CD14-positive monocyte (primary cell): ENCODE measurements around the gene TSHZ1. TPM values are rescaled to one million over a fixed set of nuclear protein-coding genes. Genes with fewer than 3 reads are reported as not detected.

Experiments
- DNase-seq, 3 donors: peaks; one replicate each; pipeline ENCODE4 v3.0.0-alpha.2; 2011 to 2022
- H2AFZ ChIP-seq: 2 replicates; pipeline ENCODE4 v1.6.0; 2012; ENCODE audit warnings: mild to moderate bottlenecking, low read depth, low read length, inconsistent platforms; ENCODE audit not compliant: insufficient read depth, poor library complexity, severe bottlenecking
- H3K27ac ChIP-seq, 2 donors: 1 replicate in 1 of 2; 2 replicates in 1 of 2; pipeline ENCODE4 v1.5.1; 2012 to 2013; ENCODE audit warnings: low read length in 2 of 2, control low read depth in 1 of 2, inconsistent platforms in 1 of 2, low read depth in 1 of 2, mild to moderate bottlenecking in 1 of 2
- H3K27me3 ChIP-seq, 2 donors: one replicate each; pipeline versions ENCODE4 v1.6.0 to v1.6.1; 2011 to 2013; ENCODE audit warnings: low read length in 2 of 2; ENCODE audit not compliant: control insufficient read depth in 2 of 2, insufficient read depth in 2 of 2
- H3K36me3 ChIP-seq, 2 donors: replicated peaks in 1 of 2; 1 replicate in 1 of 2; 2 replicates in 1 of 2; pipeline versions ENCODE4 v1.5.1 to v1.6.1; 2012 to 2013; ENCODE audit warnings: low read length in 2 of 2, control low read depth in 1 of 2, inconsistent platforms in 1 of 2, mild to moderate bottlenecking in 1 of 2; ENCODE audit not compliant: insufficient read depth in 2 of 2, control insufficient read depth in 1 of 2
- H3K4me1 ChIP-seq, 2 donors: 1 replicate in 1 of 2; 2 replicates in 1 of 2; pipeline versions ENCODE4 v1.5.1 to v1.6.1; 2012 to 2013; ENCODE audit warnings: low read length in 2 of 2, control low read depth in 1 of 2, inconsistent platforms in 1 of 2, mild to moderate bottlenecking in 1 of 2, moderate library complexity in 1 of 2; ENCODE audit not compliant: insufficient read depth in 2 of 2, control insufficient read depth in 1 of 2
- H3K4me2 ChIP-seq: replicated peaks from 2 replicates; pipeline ENCODE3; 2012; ENCODE audit warnings: low read length, moderate library complexity, mild to moderate bottlenecking; ENCODE audit not compliant: poor library complexity, severe bottlenecking; ENCODE audit errors: extremely low read depth
- H3K4me3 ChIP-seq, 3 experiments: fragments of 200-600 bp in 1 of 3; sonication (generic) in 1 of 3; replicated peaks in 1 of 3; 1 replicate in 2 of 3; 2 replicates in 1 of 3; pipeline ENCODE4 v1.5.1; 2011 to 2013; ENCODE audit warnings: low read length in 3 of 3, mild to moderate bottlenecking in 3 of 3, control low read depth in 2 of 3, low read depth in 2 of 3, inconsistent platforms in 1 of 3, moderate library complexity in 1 of 3
- H3K79me2 ChIP-seq: 2 replicates; pipeline ENCODE4 v1.6.0; 2012; ENCODE audit warnings: mild to moderate bottlenecking, control low read depth, inconsistent platforms, low read length, moderate library complexity; ENCODE audit not compliant: insufficient read depth
- H3K9ac ChIP-seq: 2 replicates; pipeline ENCODE4 v1.6.0; 2017; ENCODE audit warnings: low read length, mild to moderate bottlenecking; ENCODE audit not compliant: insufficient read depth, poor library complexity, severe bottlenecking
- H3K9me3 ChIP-seq, 2 donors: replicated peaks in 1 of 2; 1 replicate in 1 of 2; 2 replicates in 1 of 2; pipeline versions ENCODE4 v1.5.1 to v1.6.1; 2012 to 2013; ENCODE audit warnings: low read length in 2 of 2, control low read depth in 1 of 2; ENCODE audit not compliant: control insufficient read depth in 1 of 2, insufficient read depth in 1 of 2
- H4K20me1 ChIP-seq: 2 replicates; pipeline ENCODE4 v1.6.0; 2012; ENCODE audit warnings: mild to moderate bottlenecking, low read length, control low read depth, moderate library complexity; ENCODE audit not compliant: insufficient read depth
- H3K27ac Mint-ChIP-seq, 7 donors: one replicate each; pipeline ENCODE4 v1.8.0; 2020; ENCODE audit warnings: mild to moderate bottlenecking in 7 of 7, mixed read lengths in 7 of 7, moderate library complexity in 6 of 7, inconsistent platforms in 2 of 7
- H3K27me3 Mint-ChIP-seq, 3 donors: one replicate each; pipeline ENCODE4 v1.8.0; 2021 to 2022; ENCODE audit warnings: low read depth in 3 of 3, mild to moderate bottlenecking in 3 of 3, mixed read lengths in 3 of 3, moderate library complexity in 3 of 3, inconsistent platforms in 1 of 3
- H3K36me3 Mint-ChIP-seq, 2 donors: one replicate each; pipeline ENCODE4 v1.8.0; 2020; ENCODE audit warnings: mixed read lengths in 2 of 2, inconsistent platforms in 1 of 2, mild to moderate bottlenecking in 1 of 2
- H3K4me1 Mint-ChIP-seq: one replicate; pipeline ENCODE4 v1.8.0; 2020; ENCODE audit warnings: mild to moderate bottlenecking, mixed read lengths
- H3K4me3 Mint-ChIP-seq, 2 donors: one replicate each; pipeline ENCODE4 v1.8.0; 2020; ENCODE audit warnings: mild to moderate bottlenecking in 2 of 2, mixed read lengths in 2 of 2, moderate library complexity in 1 of 2
- H3K9me3 Mint-ChIP-seq, 7 donors: one replicate each; pipeline ENCODE4 v1.8.0; 2020 to 2022; ENCODE audit warnings: mixed read lengths in 7 of 7, mild to moderate bottlenecking in 6 of 7, moderate library complexity in 6 of 7, inconsistent platforms in 2 of 7
- WGBS: methylation state at CpG from one replicate; pipeline ENCODE4 v1.1.5; 2013; ENCODE audit warnings: missing lambda C conversion rate; ENCODE audit not compliant: insufficient coverage; 5-methylcytosine and 5-hydroxymethylcytosine counted together
- intact Hi-C, 2 donors: fragments of 100-400 bp; cut with micrococcal nuclease; formaldehyde crosslinking; loops; one replicate each; pipeline versions ENCODE4 v1.15.0 to v1.15.1; 2023
- polyA plus RNA-seq, 3 donors: library from polyadenylated mRNA; depleted of rRNA in 1 of 3; unstranded in 2 of 3; stranded (reverse) in 1 of 3; fragments of 300-500 nt in 2 of 3; fragments of >200 nt in 1 of 3; fragmentation: Illumina TruSeq in 2 of 3; gene quantifications; 1 replicate in 2 of 3; 2 replicates in 1 of 3; pipeline ENCODE4 v1.2.3, GENCODE V29; 2012 to 2021
- TF ChIP-seq, protein P1 (sequence below): fragments of 200-600 bp; IDR thresholded peaks from one replicate; pipeline ENCODE4 v1.8.0; 2022; ENCODE audit warnings: antibody characterized with exemption, mild to moderate bottlenecking

Gene TSHZ1
- polyA plus RNA-seq, 3 donors: 0.76 to 3.3 (median 1.4) TPM

DNA sequence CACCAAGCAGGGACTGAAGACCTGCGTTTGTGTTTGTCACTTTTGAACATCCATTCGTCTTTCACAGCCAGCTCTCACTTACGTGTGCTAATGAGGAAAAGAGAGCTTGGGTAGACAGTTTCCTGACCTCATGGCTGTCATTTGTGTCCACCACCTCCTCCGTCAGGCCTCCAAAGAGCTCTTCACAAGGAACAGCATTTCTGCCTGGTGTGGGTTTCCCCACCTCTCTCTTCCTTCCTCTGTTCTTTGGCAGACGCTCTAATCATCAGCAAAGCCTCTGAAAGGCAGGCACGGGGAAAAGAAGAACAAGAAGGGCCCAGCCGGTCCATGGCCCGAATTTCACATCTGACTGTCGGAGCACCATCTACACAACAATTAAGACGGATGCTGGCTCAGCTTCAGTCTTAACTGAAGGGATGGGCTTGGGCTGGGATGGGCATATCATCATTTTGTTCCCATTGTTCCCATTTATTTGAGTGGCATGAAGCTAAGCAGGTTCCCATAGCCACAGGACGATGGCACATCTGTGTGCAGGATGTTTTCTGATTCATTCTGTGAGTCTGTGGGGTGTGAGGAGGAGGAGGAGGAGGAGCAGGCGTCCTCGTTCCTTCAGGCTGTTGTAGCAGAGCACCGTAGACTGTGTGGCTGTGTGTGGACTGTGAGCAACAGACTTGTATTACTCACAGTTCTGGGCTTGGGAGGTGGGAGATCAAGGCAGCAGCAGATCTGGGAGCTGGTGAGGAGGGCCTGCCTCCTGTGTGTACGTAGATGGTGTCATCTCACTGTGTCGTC is 66.4 kb downstream of the TSHZ1 start:
- Mint-ChIP-seq H3K4me1 (peaks cover 25% of the 10 kb centered on the region), H3K9me3 (peaks cover 0 to 8% (median 0%) of the 10 kb centered on the region in 7 donors), H3K27me3 (no peaks in the 10 kb centered on the region), H3K27ac (peak overlapping the region in 6 of 7 donors; percentile 13 to 78 (median 53)), H3K36me3 (peaks cover under 1 to 8% of the 10 kb centered on the region in 2 donors), H3K4me3 (no peak overlapping the region)
- H2AFZ ChIP-seq: no peak overlapping the region
- DNase-seq: peak in 1 of 3 donors; percentile 18
- 60% methylated on average over 10 of the region's 16 CpGs for WGBS
- no peaks in the 10 kb centered on the region for H3K9me3 ChIP-seq
- TF ChIP-seq, protein P1, sequence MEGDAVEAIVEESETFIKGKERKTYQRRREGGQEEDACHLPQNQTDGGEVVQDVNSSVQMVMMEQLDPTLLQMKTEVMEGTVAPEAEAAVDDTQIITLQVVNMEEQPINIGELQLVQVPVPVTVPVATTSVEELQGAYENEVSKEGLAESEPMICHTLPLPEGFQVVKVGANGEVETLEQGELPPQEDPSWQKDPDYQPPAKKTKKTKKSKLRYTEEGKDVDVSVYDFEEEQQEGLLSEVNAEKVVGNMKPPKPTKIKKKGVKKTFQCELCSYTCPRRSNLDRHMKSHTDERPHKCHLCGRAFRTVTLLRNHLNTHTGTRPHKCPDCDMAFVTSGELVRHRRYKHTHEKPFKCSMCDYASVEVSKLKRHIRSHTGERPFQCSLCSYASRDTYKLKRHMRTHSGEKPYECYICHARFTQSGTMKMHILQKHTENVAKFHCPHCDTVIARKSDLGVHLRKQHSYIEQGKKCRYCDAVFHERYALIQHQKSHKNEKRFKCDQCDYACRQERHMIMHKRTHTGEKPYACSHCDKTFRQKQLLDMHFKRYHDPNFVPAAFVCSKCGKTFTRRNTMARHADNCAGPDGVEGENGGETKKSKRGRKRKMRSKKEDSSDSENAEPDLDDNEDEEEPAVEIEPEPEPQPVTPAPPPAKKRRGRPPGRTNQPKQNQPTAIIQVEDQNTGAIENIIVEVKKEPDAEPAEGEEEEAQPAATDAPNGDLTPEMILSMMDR: no peak
- no peak overlapping the region for H3K4me2 ChIP-seq
- H3K79me2 ChIP-seq: peaks cover 16% of the 10 kb centered on the region
- no peaks in the 10 kb centered on the region for H3K27me3 ChIP-seq
- H3K9ac ChIP-seq: no peak overlapping the region
- H3K27ac ChIP-seq: no peak overlapping the region
- intact Hi-C loops: no loop called here
- no peak overlapping the region for H3K4me3 ChIP-seq
- H3K36me3 ChIP-seq: no peaks in the 10 kb centered on the region
- H3K4me1 ChIP-seq: peaks cover 0 to 7% of the 10 kb centered on the region in 2 donors
- H4K20me1 ChIP-seq: peaks cover 68% of the 10 kb centered on the region

DNA sequence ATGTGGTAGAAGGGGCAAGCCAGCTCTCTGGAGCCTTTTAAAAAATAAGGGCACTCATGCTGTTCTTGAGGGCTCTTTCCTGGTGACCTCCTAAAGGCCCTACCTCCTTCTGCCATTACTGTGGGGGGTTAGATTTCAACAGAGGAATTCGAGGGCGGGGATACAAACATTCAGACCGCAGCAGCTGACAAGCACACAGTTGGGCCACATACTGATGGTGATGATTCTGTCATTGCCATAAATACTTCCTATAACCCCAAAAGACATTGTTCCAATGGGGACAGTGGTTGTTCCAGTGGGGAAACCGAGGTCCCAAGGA is 67.0 kb downstream of the TSHZ1 start:
- Histone ChIP-seq H3K4me3 (no peak overlapping the region), H3K36me3 (no peaks in the 10 kb centered on the region), H3K27ac (no peak overlapping the region), H3K4me2 (no peak overlapping the region), H3K79me2 (peaks cover 16% of the 10 kb centered on the region), H2AFZ (no peak overlapping the region), H3K9me3 (peaks cover 0 to 3% of the 10 kb centered on the region in 2 donors), H3K4me1 (peaks cover 0 to 7% of the 10 kb centered on the region in 2 donors), H3K9ac (no peak overlapping the region), H3K27me3 (no peaks in the 10 kb centered on the region), H4K20me1 (peaks cover 69% of the 10 kb centered on the region)
- H3K4me3 Mint-ChIP-seq: no peak overlapping the region
- peak overlapping the region in 1 of 7 donors; percentile 47 for H3K27ac Mint-ChIP-seq
- H3K36me3 Mint-ChIP-seq: peaks cover 5 to 10% of the 10 kb centered on the region in 2 donors
- peaks cover 0 to 12% (median 0%) of the 10 kb centered on the region in 7 donors for H3K9me3 Mint-ChIP-seq
- no peaks in the 10 kb centered on the region for H3K27me3 Mint-ChIP-seq
- intact Hi-C loops: no loop called here
- peaks cover 25% of the 10 kb centered on the region for H3K4me1 Mint-ChIP-seq
- TF ChIP-seq, protein P1: no peak
- WGBS: no CpG with 5 or more reads among the region's 4 CpGs
- no peak for DNase-seq
